HCT116 (cell line): Measurements from ENCODE around the gene MOB4. TPM values are rescaled to one million over a fixed set of nuclear protein-coding genes. Genes with fewer than 3 reads are reported as not detected.

Source experiments
- ATAC-seq: fragments of 200-7000 bp; cut with Tn5 transposase; 2 replicates; pipeline ENCODE4 v1.9.1; 2020; ENCODE audit warnings: mild to moderate bottlenecking, moderate library complexity
- BruUV-seq: library from RNA; stranded (reverse); fragments of 400-500 nt; replicated peaks from 2 replicates; lab custom pipeline; 2021; lab: Mats Ljungman, UMichigan
- CTCF ChIA-PET: fragments of 300-600 bp; sonication (Branson Sonifier 250); formaldehyde crosslinking; loops from one replicate; lab custom pipeline; 2021; ENCODE audit warnings: antibody characterized with exemption; lab: Charles Lee
- POLR2A ChIA-PET: fragments of 300-600, 350-600 bp; sonication (Branson Sonifier 250); formaldehyde crosslinking; loops from one replicate; lab custom pipeline; 2021; ENCODE audit warnings: antibody characterized with exemption; lab: Charles Lee
- RAD21 ChIA-PET, 2 experiments: fragments of 300-600 bp; sonication (Branson Sonifier 250); formaldehyde crosslinking; loops; one replicate each; lab custom pipeline; 2023; ENCODE audit warnings: low total read pairs in 2 of 2; ENCODE audit not compliant: uncharacterized antibody in 2 of 2, unreplicated experiment in 2 of 2, low non-redundant PET in 1 of 2; lab: Charles Lee
- DNase-seq: peaks from one replicate; pipeline ENCODE4 v3.0.0-alpha.2; 2010; ENCODE audit warnings: low read depth, low spot score
- H2AFZ ChIP-seq: fragments of 200-600 bp; shearing (Covaris generic), sonication (generic); 2 replicates; pipeline ENCODE4 v1.6.1; 2017; ENCODE audit warnings: low read depth, mixed run types, mixed read lengths, antibody characterized with exemption, low read length; ENCODE audit not compliant: poor library complexity, severe bottlenecking
- H3K27ac ChIP-seq: 2 replicates; pipeline ENCODE4 v1.5.1; 2012; ENCODE audit warnings: low read depth, low read length
- H3K27me3 ChIP-seq: fragments of 200-600 bp; sonication (generic); 2 replicates; pipeline ENCODE4 v1.6.1; 2016; ENCODE audit warnings: mixed run types, low read length, mixed read lengths; ENCODE audit not compliant: insufficient read depth
- H3K36me3 ChIP-seq, 2 experiments: fragments of 200-500 bp in 1 of 2; fragments of 200-600 bp in 1 of 2; sonication (Bioruptor generic) in 1 of 2; sonication (generic) in 1 of 2; 2 replicates each; pipeline versions ENCODE4 v1.5.1 to v1.6.1; 2014 to 2016; ENCODE audit warnings: low read length in 2 of 2, inconsistent platforms in 1 of 2, mixed read lengths in 1 of 2, mixed run types in 1 of 2; ENCODE audit not compliant: insufficient read depth in 2 of 2, control insufficient read depth in 1 of 2
- H3K4me1 ChIP-seq, 2 experiments: fragments of 200-600 bp in 1 of 2; sonication (generic) in 1 of 2; 2 replicates each; pipeline versions ENCODE4 v1.5.1 to v1.6.1; 2012 to 2017; ENCODE audit warnings: low read length in 2 of 2, inconsistent platforms in 1 of 2, mild to moderate bottlenecking in 1 of 2, mixed read lengths in 1 of 2, mixed run types in 1 of 2, moderate library complexity in 1 of 2; ENCODE audit not compliant: insufficient read depth in 2 of 2, control insufficient read depth in 1 of 2
- H3K4me2 ChIP-seq: fragments of 200-600 bp; sonication (generic); 2 replicates; pipeline ENCODE4 v1.6.1; 2017; ENCODE audit warnings: mixed run types, low read length, mixed read lengths
- H3K4me3 ChIP-seq, 2 experiments: fragments of 200-600 bp in 1 of 2; sonication (generic) in 1 of 2; replicated peaks in 1 of 2; 2 replicates each; pipeline ENCODE4 v1.5.1; 2011 to 2016; ENCODE audit warnings: low read length in 2 of 2, control low read depth in 1 of 2, low read depth in 1 of 2, mild to moderate bottlenecking in 1 of 2, mixed read lengths in 1 of 2, mixed run types in 1 of 2
- H3K79me2 ChIP-seq: fragments of 200-600 bp; sonication (generic); 2 replicates; pipeline ENCODE4 v1.6.1; 2017; ENCODE audit warnings: mild to moderate bottlenecking, mixed run types, low read length, moderate library complexity, mixed read lengths; ENCODE audit not compliant: insufficient read depth
- H3K9ac ChIP-seq: fragments of 200-600 bp; sonication (generic); 2 replicates; pipeline ENCODE4 v1.6.1; 2016; ENCODE audit warnings: low read length, mixed read lengths
- H3K9me2 ChIP-seq: fragments of 200-600 bp; sonication (generic), shearing (Covaris generic); 2 replicates; pipeline ENCODE4 v1.6.1; 2017; ENCODE audit warnings: mixed run types, mild to moderate bottlenecking, moderate library complexity; ENCODE audit not compliant: insufficient read depth
- H3K9me3 ChIP-seq, 2 experiments: fragments of 200-500 bp in 1 of 2; fragments of 200-600 bp in 1 of 2; sonication (Bioruptor generic) in 1 of 2; sonication (generic) in 1 of 2; 2 replicates each; pipeline ENCODE4 v1.6.1; 2014 to 2017; ENCODE audit warnings: low read length in 2 of 2, mixed read lengths in 2 of 2, inconsistent platforms in 1 of 2, low read depth in 1 of 2, mild to moderate bottlenecking in 1 of 2, mixed run types in 1 of 2, moderate library complexity in 1 of 2; ENCODE audit not compliant: control insufficient read depth in 1 of 2, insufficient read depth in 1 of 2
- H4K20me1 ChIP-seq: fragments of 200-600 bp; sonication (generic), shearing (Covaris generic); 2 replicates; pipeline ENCODE4 v1.6.1; 2017; ENCODE audit warnings: mixed run types, mild to moderate bottlenecking, moderate library complexity; ENCODE audit not compliant: insufficient read depth
- CEBPB ChIP-seq: IDR thresholded peaks from 2 replicates; pipeline ENCODE4 v1.6.1; 2012; ENCODE audit warnings: low read depth
- POLR2A ChIP-seq: IDR thresholded peaks from 2 replicates; pipeline ENCODE4 v1.7.0; 2011; ENCODE audit warnings: borderline replicate concordance; ENCODE audit not compliant: insufficient read depth, insufficient read length; ENCODE audit errors: extremely low read depth
- SIN3A ChIP-seq: IDR thresholded peaks from 2 replicates; pipeline ENCODE4 v1.6.1; 2012; ENCODE audit warnings: low read depth
- ZFX ChIP-seq: fragments of 450-650 bp; IDR thresholded peaks from 2 replicates; pipeline ENCODE4 v1.6.1; 2017
- ZNF274 ChIP-seq: fragments of 200-500 bp; sonication (Bioruptor generic); IDR thresholded peaks from 2 replicates; pipeline ENCODE4 v1.6.1; 2014; ENCODE audit warnings: mild to moderate bottlenecking, low read depth, low read length, inconsistent platforms
- intact Hi-C: fragments of 100-400 bp; cut with micrococcal nuclease; formaldehyde crosslinking; loops from 2 replicates; pipeline ENCODE4 v1.10.0; 2022
- total RNA-seq: library from RNA; stranded (reverse); gene quantifications from one replicate; pipeline ENCODE4 v1.2.1, GENCODE V29; 2021; ENCODE audit not compliant: unreplicated experiment
- TF ChIP-seq, protein P1 (sequence below): IDR thresholded peaks from 2 replicates; pipeline ENCODE4 v1.6.1; 2011; ENCODE audit warnings: mild to moderate bottlenecking, low read length, moderate library complexity; ENCODE audit not compliant: insufficient replicate concordance; ENCODE audit errors: extremely low read depth

The MOB4 gene
- total RNA-seq, 1 experiment from 2014 or later, result 24.4 TPM

DNA sequence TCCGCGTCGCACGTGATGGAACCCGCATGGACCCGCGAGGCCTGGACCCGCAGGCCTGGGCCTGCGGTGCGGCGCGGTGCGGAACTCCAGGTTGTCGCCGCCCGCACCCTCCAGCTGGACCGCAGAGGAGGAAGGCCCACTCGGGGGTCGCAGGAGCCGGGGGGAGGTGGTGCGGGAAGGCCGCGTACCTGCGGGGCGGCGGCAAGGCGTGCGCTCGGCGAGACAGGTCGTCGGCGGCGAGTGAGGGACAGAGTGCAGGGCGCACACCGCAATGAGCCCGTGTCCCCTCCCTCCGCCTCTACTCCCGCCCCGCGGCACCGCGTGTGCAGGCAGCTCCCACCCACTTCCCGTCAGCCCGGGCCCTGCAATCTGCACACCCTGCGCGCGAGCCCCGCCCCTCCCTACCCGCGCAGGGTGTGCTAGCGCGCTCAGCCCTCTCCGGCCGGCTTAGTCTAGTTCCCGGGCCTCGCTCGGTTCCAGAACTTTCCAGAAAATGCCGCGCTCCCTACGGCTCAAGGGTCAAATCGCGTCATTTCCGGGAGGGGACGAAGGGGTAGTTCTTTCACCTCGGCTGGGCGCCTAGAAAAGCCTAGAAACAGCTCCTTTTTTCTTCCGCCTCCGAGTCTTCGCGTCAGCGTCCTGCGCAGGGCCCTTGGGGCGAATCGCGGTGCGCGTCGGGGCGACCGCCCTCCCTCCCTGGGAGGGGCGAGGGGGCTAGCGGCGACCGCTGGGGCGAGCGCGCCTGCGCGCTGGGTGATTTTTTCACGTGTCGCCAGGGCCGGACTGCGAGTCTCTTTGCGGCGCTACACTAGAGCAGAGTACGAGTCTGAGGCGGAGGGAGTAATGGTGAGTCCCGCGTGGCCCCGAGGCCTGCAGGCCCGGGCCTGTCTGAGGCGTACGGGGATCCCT is 16.0 kb upstream of the MOB4 start, which contains the start of the genes HSPD1 and HSPE1 (continued):
- TF ChIP-seq, protein P1, sequence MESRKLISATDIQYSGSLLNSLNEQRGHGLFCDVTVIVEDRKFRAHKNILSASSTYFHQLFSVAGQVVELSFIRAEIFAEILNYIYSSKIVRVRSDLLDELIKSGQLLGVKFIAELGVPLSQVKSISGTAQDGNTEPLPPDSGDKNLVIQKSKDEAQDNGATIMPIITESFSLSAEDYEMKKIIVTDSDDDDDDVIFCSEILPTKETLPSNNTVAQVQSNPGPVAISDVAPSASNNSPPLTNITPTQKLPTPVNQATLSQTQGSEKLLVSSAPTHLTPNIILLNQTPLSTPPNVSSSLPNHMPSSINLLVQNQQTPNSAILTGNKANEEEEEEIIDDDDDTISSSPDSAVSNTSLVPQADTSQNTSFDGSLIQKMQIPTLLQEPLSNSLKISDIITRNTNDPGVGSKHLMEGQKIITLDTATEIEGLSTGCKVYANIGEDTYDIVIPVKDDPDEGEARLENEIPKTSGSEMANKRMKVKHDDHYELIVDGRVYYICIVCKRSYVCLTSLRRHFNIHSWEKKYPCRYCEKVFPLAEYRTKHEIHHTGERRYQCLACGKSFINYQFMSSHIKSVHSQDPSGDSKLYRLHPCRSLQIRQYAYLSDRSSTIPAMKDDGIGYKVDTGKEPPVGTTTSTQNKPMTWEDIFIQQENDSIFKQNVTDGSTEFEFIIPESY, result peak; percentile 88
- TF ChIP-seq POLR2A (peak; percentile 84), ZFX (peak; percentile 99), ZNF274 (no peak), CEBPB (no peak; the same call in 1 of the 2 replicates)

DNA sequence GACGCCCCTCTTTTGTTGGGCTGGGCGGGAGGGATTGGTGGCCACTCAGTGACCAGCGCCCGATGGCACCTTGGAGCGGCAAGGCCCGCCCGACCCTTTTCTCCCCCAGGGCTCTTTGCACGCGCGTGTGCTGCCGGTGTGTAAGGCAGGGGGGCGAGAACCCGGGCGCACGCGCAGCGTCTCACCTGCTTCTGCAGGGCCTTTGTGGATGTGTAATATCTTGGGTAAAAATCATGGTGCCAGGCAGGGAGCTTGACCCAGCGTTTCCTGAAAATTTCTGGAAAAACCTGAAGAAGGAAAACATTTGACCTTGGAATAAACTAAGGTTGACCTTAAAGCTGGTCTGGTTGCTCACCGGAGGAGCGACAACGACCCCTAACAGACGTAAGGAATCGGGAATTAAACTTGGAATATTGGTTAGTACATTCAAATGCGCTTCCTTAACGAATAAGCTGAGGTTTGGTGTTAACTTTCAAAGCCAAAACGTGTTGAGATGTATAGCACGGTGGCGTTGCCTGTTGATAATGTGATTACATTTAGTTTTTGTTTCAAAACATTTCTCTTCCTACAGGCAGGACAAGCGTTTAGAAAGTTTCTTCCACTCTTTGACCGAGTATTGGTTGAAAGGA is 15.2 kb upstream of the MOB4 start:
- H3K27ac ChIP-seq, result peak overlapping the region; percentile 98
- H3K9me3 ChIP-seq, result no peaks in the 10 kb centered on the region
- TF ChIP-seq POLR2A (peak; percentile 21), ZFX (peak; percentile 9; the same call in 1 of the 2 replicates), SIN3A (no peak)
- TF ChIP-seq, all 23 proteins: peak for 2
- H3K27me3 ChIP-seq, result no peaks in the 10 kb centered on the region
- peaks cover 39 to 79% of the 10 kb centered on the region in 2 experiments for H3K36me3 ChIP-seq
- TSS peak; percentile 66 for BruUV-seq
- ChIA-PET POLR2A (interaction anchor here (0.6 to 2.0 kb wide), 10 partner anchors 8 to 204 kb away, joined by 3 to 25 read pairs (median 4); partner anchors contain the start of genes COQ10B, MARS2 and MOB4), RAD21 (interaction anchor here in 1 of 2 experiments (1.3 kb wide), 1 partner anchor 99 kb away, joined by 3 read pairs; no protein-coding TSS in a partner anchor), CTCF (interaction anchor here (1.0 kb wide), 1 partner anchor 99 kb away, joined by 4 read pairs; no protein-coding TSS in a partner anchor)
- intact Hi-C loops, result loop anchor here (1.0 to 10.0 kb wide), 2 partner anchors 47 to 204 kb away; partner anchors contain the start of genes COQ10B and MARS2
- H3K4me1 ChIP-seq, result peaks cover 7 to 29% of the 10 kb centered on the region in 2 experiments; a peak in 3 of 4 replicates
- DNase-seq (no peak), ATAC-seq (no peak)
- H3K9ac ChIP-seq, result peak overlapping the region; percentile 90
- peaks cover 49% of the 10 kb centered on the region; the same call in 1 of the 2 replicates for H4K20me1 ChIP-seq
- peak overlapping the region; percentile 81 to 83 for H3K4me3 ChIP-seq
- peak overlapping the region; percentile 67 for H3K4me2 ChIP-seq
- no peaks in the 10 kb centered on the region for H3K9me2 ChIP-seq
- no peak overlapping the region for H2AFZ ChIP-seq
- H3K79me2 ChIP-seq, result peaks cover 87% of the 10 kb centered on the region
